Ecto neural progenitor cell (in vitro differentiated cells): ENCODE data around the gene KPNB1.

Experiments used
- DNase-seq: peaks from one replicate; pipeline ENCODE4 v3.0.0-alpha.2; 2018; ENCODE audit warnings: low spot score

Gene KPNB1

DNA sequence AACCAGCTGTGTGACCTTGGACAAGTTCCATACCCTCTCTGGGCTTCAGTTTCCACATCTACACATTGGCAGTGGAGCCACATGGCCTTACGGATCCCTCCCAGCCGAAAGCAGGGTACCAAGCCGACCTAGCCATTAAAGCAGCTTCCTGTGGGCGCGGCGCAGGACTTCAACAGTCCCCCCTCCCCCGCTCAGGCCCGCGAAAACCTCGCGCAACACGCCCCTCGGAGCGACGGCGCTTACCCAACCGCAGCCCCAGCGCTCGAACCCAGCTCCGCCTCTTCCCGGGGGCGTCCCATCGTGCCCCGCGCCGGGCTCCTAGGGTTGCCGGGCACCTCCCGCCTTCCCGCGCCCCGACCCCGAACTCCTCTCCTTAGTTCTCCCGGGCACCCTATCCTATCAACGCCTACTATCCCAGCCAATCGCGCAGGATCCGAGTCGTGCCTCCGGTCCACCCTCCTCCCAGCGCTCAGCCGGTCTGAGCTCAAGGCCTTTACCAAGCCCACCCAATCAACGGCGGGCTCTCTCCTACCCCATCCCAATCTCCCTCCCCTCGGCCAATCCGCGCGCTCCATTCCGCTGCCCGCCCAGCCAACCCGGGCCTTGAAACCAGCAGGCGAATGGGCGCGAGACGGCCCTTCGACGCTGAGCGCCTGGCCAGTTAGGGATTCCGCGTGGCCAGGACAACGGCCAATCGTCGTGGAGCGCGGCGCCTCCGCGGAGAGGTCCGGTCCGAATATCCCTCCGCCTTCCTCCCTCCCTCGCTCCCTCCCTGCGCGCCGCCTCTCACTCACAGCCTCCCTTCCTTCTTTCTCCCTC lies at the start of gene KPNB1:
Gene KPNB1, plus strand, starts transcription at position 767 of the 819 bp plus-strand sequence. CDS start 326 bp downstream, outside the sequence.
- DNase-seq = peak; percentile 100

DNA sequence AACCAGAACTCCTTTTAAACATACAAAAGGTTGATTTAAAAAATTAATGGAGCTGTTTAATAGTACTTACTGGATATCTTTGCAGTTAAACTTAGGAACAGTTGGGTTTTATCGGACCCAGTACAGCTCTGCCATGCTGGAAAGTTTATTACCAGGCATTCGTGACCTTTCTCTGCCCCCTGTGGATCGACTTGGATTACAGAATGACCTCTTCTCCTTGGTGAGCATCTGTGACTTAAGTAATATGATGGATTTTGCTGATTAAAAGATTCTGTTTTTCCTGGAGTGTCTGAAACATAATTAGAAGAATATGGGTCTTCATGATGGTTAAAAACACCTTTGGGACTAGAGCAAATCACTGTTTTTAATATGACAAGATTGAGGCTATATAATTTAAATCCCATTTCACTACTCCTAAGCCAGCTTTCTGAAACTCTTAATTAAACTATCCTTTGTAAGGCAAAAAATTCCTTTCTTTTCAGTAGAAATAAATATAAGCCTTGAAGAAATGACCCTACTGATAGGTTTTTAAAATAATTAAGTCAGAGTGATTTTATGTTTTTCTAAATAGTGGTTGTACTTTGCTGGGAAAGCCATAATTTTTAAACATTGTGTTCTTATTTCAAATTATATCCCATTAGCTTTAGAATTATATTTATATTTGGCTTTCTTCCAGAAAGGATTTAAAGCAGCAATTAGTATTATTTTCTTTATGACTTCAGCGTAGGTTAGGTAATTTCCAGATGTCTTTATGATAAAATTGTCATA lies 45.7 kb upstream of the KPNB1 start:
- no peak for DNase-seq

DNA sequence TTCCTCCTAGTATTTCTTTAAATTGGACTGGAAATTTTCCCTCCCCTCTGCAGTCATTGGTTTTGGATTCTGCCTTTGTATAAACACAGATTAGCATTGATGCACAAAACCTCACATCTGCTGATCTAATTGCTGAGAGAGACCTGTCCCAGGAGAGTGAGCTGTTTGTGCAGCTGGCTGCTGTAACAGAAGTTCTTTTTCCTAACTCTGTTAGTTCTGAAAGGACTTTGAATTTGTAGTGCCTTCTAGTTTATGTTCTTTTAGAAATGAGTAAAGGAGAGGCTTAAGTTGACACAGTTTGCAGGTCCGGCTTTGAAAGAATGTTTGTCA lies 45.2 kb upstream of the KPNB1 start:
- no peak for DNase-seq

DNA sequence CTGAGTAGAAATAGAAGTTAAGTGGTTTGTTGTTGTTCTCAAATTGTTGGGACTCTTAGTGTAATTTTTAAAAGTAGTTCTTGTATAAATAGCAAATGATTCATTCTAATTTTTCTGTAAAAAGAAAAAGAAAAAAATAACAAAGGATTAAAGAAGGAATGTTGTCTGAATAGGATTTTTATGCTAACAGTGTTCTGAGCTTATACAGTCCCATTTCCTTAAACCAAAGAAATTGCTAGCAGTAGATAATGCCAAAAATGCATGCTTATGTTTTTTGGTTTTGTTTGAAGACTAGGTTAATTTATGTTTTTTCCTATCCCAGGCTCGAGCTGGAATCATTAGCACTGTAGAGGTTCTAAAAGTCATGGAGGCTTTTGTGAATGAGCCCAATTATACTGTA lies 44.7 kb upstream of the KPNB1 start:
- DNase-seq = no peak

DNA sequence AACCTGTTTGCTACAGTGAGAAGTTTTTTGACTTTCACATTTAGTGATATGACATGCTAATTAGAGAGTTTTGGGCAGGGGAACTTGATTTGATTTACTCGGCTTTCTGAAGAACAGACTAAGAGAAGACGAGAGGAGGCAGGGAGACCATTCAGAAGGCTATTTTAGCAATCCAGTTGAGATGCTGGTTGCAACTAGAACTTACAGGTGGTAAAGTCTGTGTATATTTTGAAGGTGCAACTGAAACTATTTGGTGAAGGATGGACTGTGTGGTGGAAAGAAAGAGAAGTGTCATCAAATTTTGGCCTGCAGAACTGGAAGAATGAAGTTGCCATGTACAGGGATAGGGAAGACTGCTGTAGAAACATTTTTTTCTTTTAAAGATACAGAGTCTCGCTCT lies 42.2 kb upstream of the KPNB1 start:
- DNase-seq = no peak

DNA sequence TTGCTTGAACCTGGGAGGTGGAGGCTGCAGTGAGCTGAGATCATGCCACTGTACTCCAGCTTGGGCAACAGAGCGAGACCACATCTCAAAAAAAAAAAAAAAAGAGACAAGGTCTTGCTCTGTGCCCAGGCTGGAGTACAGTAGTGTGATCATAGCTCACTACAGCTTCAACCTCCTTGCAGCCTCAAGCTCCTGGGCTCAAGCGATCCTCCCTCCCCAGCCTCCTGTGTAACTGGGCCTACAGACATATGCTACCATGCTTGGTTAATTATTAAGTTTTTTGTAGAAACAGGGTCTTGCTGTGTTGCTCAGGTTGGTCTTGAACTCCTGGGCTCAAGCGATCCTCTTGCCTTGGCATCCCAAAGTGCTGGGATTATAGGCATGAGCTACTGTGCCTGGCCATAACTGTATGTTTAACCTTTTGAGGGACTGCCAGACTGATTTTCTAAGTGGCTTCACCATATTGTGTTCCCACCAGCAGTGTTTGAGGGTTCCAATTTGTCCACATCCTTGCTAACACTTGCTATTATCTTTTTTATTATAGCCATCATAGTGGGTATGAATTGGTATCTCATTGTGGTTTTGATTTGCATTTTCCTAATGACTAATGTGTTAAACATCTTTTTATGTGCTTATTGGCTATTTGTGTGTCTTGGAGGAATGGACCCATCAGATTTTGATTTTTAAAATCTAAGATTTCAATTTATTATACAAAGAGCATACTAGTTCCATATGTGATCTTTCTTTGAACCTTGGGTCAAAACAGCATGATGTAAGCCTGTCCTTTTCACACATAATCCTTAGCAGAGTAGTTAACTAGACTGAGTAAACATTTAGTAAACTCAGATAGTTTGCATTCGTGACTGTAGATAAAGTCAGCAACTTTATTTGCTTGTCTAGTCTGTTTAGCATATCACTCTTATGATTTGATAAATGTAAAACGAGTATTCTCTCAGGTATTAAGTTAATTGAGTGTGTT lies 38.1 kb upstream of the KPNB1 start:
- DNase-seq = no peak

DNA sequence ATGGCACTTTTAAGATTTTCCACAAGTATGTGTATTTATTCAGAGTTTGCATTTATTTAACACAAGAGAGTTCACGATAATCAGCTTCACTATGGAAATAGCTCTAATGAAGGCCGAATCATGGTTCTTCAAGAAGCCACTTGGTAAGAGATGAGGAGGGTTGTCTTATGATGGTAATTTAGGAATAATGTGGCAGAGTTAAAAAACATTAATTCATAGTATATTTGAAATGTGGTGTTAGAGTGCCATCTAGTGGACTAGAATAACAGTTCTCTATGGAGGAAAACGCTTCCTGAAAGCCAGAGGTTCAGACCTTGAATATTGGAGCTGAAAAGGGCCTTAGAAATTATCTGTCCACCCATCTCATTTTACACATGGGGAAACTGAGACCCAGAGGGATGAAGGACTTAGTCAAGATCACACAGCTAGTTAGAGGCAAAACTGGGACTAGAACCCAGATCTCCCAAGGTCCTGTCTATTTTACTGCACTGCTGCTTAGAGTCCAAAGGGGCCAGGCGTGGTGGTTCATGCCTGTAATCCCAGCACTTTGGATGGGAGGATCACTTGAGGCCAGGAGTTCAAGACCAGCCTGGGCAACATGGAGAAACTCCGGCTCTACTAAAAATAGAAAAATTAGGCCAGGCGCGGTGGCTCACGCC lies 33.8 kb upstream of the KPNB1 start:
- DNase-seq = no peak

DNA sequence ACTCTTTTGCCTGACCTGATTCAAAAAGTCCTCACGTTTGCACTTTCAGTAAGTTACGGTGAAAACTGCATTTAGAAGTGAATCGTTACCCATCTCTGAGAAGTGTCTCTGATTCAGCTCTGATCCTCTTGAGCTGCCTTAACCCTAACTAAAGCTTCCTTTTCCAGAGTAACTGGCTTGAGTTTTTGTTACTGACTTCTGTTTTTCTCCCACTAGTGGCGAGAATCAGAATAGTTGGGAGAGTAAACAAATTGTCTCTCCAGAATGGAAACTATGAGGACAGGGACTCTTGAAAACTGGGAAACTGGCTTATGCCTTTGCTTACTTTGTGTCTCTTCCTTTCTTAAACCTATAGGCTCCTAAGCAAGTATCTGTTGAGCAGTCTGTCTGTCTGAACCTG lies 31.3 kb upstream of the KPNB1 start:
- DNase-seq = no peak

DNA sequence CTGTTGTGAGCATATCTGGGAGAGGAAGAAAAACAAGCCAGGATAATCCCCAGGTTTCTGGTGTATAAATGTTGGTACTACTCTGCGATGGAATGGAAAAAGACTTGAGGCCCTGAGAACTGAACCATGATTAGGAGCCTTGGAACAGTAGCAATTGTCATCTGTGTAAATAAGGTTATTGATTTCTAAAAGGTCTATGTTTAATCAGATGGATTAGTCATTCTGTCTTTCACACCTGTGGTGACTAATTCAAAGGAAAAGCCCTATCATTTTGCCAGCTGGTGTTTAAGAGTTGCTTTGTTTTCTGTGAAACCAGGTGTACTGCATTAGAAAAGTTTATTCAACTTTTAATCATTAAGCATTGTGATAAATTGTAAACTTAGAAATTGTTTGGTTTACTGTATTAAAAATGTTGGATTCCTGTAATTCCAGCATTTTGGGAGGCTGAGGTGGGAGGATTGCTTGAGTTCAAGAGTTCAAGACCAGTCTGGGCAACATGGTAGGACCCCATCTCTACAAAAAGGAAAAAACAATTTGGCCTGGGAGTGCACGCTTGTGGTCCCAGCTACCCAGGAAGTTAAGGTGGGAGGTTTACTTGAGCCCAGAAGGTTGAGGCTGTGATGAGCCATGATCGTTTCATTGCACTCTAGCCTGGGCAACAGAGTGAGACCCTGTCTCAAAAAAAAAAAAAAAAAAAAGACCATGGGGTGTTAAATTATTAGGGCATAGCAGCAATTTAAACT lies 29.0 kb upstream of the KPNB1 start:
- no peak for DNase-seq

DNA sequence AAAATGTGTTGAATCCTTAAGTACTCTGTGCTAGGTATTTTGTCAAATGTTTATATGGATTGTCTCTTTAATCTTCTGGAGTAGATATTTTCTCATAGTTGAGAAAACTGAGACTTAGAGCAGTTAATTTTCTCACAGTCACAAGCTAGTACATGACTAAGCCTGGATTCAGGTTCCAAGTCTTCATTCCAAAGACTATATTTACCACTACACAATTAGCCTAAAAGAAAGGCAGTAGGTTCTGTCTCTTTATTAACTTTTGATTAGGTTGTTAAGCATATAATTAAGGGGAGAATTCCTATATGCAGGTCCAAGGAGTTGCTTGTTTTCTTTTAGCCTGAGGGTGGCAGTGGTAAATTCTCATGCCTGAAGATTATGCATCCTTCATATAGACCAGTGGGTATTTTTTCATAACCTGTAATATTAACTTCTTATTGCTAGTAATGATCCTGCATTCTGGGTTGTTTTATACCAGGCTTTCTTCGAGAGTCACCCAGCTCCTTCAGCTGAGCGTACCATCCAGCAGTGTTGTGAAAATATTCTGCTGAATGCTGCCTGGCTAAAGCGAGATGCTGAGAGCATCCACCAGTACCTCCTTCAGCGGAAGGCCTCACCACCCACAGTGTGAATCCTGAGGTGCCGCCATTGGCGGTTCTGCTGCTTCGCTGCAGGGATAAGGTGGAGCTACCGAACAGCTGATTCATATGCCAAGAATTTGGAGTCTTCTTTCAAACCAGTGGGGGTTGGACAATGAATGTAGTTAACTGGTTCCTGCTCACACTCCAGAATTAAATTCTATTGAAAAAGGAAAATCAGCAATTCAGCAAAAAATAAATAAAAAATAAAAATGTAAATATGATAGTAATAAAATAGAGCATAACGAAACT lies 28.2 kb upstream of the KPNB1 start:
- DNase-seq = peak; percentile 61

DNA sequence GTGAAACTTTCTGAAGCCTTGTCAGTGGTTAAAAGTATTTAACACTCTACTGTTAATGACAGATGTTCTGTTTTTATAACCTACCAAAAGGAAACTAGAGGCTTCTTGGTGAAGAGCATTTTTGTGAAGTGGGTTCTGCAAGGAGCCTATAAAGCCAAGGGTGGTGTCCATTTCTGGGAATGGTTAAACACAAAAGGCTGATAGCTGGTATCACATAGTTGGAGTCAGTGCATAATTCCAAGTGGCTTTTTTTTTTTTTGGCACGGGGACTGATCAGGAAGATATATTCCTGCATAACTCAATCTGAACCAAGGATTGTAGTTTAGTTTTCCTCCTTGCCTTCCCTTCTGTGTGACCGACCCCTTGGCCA lies 27.6 kb upstream of the KPNB1 start:
- DNase-seq = no peak

DNA sequence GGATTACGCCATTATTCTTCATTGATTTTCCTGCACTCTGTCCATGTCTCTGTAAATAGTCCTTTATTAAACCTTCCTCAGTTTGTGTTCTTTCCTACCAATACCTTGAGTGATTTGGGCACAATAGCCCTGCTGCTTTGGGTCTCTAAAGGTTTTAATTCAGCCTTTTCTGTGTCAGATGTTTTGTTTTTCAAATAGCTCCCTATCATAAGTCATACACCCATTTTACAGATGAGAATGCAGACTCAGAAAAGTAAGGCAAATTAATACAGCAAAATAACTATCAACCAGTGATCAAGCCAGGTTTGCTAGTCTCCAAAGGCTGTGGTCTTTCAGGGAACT lies 25.0 kb upstream of the KPNB1 start:
- no peak for DNase-seq

DNA sequence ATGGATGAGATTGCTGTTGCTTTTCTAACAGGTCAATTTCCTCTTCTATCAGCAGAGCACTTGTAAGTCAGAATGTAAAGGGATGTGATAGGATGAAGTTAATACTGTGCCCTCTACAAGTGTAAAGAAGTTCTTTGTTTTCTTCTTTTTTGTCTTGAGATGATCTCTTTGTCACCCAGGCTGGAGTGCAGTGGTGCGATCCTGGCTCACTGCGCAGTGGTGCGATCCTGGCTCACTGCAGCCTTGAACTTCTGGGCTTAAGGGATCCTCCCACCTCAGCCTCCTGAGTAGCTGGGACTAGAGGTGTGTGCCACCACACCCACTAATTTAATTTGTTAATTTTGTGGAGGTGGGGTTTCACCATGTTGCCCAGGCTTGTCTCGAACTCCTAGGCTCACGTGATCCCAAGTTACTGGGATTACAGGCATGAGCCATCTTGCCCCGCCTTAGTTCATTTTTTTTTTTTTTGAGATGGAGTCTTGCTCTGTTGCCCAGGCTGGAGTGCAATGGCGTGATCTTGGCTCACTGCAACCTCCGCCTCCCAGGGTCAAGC lies 21.6 kb upstream of the KPNB1 start:
- no peak for DNase-seq

DNA sequence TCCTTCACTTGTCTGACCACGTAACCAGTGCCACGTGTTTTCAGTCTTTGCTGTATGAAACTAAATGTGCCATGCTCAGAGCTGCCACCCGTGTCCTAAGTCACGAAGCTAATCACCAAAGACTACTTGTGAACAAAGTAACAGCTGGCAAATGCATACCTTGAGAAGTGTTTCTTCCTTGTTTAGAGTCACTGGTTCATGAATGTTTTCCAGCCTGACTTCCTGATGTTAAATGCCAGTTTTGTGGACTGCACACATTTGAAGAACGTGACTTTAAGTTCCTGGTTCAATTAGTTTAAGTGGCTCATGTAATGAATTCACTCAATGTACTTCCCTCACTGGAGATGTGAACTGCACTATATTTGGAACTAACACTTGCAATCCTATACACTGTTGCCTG lies 19.9 kb upstream of the KPNB1 start:
- no peak for DNase-seq

DNA sequence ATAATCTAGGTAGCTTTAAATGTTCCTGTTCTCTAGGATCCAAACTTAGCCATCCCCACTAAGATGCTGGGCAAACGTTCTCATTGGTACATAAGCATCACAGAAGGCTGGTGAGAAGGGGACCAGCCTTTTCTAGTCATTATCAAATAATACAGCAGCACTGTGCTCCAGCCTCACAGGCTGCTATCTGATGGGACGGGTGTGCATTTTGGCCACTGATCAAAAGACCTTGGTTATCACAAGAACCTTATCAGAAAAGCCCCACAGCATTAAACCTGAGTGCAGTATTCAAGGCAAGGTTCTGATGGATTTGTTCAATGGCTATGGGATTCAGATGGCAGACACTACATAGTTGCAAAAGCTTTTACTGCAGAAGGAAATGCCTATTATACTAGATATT lies 19.1 kb upstream of the KPNB1 start:
- no peak for DNase-seq

DNA sequence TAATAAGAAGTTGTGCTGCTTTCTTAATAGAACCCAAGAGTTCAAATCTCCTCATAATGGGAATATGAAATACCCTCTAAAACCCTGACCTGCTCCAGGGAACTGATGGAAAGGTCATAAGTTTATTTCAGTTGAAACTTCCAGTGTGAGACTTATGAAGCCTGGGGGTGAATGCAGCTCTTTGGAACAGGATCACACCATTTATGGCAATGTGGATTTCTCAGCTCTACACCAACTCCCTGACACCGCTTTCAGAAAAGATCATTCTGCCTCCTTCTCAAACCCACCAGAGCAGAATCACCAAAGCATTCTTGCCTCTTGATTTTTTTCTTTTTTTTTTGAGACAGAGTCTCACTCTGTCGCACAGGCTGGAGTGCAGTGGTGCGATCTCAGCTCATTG lies 16.7 kb upstream of the KPNB1 start:
- no peak for DNase-seq

DNA sequence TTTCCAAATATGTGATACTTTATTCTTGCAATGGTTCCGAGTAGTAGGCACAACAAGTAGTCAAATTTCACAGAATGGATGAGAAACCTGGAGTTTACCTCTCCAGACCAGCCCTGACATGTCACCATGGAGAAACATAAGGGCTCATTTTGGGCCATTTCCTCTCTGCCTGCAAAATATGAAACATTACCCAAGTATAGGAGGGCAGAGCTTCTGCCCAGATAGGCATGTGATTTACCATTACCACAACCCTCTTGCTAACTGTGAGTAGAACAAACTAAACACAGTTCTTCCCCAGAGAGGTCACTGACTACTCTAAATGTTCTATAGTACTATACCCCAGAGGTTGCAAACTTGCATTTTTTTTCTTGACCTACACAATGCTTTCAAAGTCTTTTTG lies 15.7 kb upstream of the KPNB1 start:
- DNase-seq = no peak

DNA sequence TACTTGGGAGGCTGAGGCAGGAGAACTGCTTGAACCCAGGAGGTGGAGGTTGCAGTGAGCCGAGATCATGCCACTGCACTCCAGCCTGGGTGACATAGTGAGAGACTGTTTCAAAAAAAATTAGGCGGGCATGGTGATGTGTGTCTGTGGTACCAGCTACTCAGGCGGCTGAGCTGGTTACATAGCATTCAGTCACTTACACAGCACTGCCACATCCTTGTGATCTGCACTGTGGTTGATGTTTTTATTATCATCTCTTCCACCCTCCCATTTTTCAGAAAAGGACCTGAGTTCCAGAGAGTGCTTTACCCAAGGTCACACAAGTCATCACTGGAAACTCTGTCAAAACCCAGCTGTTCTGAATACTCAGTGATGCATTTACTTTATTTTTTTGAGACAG lies 14.8 kb upstream of the KPNB1 start:
- no peak for DNase-seq

DNA sequence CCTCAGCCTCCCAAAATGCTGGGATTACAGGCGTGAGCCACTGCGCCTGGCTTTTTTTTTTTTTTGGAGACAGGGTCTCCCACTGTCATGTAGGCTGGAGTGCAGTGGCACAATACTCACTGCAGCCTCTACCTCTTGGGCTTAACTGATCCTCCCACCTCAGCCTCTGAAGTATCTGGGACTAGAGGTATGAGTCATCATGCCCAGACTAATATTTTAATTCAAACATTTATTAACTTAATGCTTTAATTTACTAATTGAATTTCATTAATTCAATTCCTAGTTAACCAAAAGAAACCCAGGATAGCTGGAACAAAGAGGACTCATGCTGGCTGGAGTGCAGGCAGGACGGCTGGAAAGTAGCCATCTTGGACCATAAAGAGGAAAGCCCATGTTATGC lies 14.0 kb upstream of the KPNB1 start:
- DNase-seq = no peak
